ENCODE measurements around the gene DMKN. TPM values are rescaled to one million over a fixed set of nuclear protein-coding genes. Genes with fewer than 3 reads are reported as not detected.
"Not testable (repeated sequence)": the region's sequence is repeated elsewhere in the genome, so short reads cannot be mapped to it uniquely, and the experiment has no call there.

Gene DMKN
- total and polyA plus RNA-seq, 12 donors: 2.0 to 32.2 (median 8.0) TPM

DNA sequence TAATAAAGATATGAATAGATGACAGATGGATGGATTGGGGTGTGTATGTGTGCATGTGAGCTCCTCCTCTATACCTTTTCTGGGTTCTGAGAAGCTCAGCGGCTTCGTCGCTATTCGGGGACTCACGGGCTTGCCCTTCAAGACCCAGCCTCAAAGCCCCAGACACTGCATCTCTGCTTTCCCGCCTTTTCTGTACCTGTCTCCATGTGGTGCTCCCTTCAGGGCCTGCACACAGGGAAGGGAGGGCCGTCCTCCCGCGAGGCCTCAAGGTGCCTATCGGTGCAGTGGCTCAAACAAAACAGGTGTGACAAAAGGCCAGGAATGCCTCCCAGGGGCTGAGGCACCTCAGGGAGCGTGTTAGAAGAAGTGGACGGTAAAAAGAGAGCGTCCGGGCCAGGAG is 39.3 kb downstream of the DMKN start:
- TF ChIP-seq, protein P1, sequence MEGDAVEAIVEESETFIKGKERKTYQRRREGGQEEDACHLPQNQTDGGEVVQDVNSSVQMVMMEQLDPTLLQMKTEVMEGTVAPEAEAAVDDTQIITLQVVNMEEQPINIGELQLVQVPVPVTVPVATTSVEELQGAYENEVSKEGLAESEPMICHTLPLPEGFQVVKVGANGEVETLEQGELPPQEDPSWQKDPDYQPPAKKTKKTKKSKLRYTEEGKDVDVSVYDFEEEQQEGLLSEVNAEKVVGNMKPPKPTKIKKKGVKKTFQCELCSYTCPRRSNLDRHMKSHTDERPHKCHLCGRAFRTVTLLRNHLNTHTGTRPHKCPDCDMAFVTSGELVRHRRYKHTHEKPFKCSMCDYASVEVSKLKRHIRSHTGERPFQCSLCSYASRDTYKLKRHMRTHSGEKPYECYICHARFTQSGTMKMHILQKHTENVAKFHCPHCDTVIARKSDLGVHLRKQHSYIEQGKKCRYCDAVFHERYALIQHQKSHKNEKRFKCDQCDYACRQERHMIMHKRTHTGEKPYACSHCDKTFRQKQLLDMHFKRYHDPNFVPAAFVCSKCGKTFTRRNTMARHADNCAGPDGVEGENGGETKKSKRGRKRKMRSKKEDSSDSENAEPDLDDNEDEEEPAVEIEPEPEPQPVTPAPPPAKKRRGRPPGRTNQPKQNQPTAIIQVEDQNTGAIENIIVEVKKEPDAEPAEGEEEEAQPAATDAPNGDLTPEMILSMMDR (IDR thresholded peaks at IDR 0.05): no peak
- Histone ChIP-seq H3K4me1 (no peaks in the 10 kb centered on the region), H3K27me3 (no peaks in the 10 kb centered on the region), H3K9me3 (no peaks in the 10 kb centered on the region), H3K36me3 (no peaks in the 10 kb centered on the region), H3K4me3 (no peak overlapping the region), H3K27ac (no peak overlapping the region)
- intact Hi-C loops (cut with DNase I): loop anchor here in 2 of 10 donors (5.0 kb wide), 2 partner anchors 52 to 122 kb away; no protein-coding TSS in a partner anchor
- no peak for DNase-seq
- ATAC-seq: no peak
- 93 to 96% methylated on average over 14 of the region's 14 CpGs for WGBS, 2 donors

DNA sequence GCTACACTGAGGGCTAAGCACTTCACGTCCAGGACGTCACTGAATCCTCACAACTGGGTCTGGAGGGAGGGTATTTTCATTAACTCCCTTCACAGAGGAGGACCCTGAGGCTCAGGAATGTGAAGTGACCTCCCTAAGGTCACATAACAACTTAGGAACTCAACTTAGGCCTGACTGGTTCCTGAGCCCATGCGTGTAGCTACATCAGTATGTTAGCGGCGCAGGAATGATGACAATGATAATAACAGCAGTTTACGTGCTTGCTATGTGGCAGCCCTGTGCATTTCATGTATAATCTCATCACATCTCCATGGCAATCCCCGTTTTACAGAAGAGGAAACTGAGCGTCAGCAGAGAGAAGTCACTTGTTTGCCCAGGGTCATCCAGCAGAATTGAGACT is 41.5 kb downstream of the DMKN start:
- 86 to 91% methylated on average over 8 of the region's 8 CpGs for WGBS, 2 donors
- Histone ChIP-seq H3K27me3 (no peaks in the 10 kb centered on the region), H3K27ac (no peak overlapping the region), H3K9me3 (no peaks in the 10 kb centered on the region), H3K4me1 (peaks cover 0 to 8% (median 0%) of the 10 kb centered on the region in 9 donors), H3K36me3 (no peaks in the 10 kb centered on the region), H3K4me3 (no peak overlapping the region)
- DNase-seq (no peak), ATAC-seq (no peak)
- TF ChIP-seq, protein P1 (IDR thresholded peaks at IDR 0.05): no peak
- intact Hi-C loops (cut with DNase I): loop anchor here in 3 of 10 donors (2.0 to 5.0 kb wide), 3 partner anchors 50 to 120 kb away; no protein-coding TSS in a partner anchor

DNA sequence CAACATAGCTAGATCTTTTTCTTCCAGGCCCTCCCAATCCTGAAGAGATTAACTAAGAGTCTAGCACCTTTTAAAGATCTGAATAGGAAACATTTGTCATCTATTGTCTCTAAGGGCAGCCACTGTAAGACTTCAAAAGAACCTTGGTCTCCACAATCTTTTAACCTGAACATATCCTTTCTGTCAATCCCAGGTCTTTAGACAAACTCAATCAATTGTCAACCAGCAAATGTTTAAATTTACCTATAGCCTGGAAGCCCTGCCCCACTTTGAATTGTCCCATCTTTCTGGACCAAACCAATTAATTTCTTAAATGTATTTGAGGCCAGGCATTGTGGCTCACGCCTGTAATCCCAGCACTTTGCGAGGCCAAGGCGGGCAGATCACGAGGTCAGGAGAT is 42.4 kb downstream of the DMKN start:
- not testable (repeated sequence) for H3K4me1 ChIP-seq, H3K4me3 ChIP-seq, DNase-seq, H3K27me3 ChIP-seq, H3K27ac ChIP-seq, H3K9me3 ChIP-seq, ATAC-seq, H3K36me3 ChIP-seq
- 96% methylated on average over 4 of the region's 4 CpGs for WGBS, 2 donors
- intact Hi-C loops (cut with DNase I): loop anchor here in 3 of 10 donors (2.0 to 5.0 kb wide), 3 partner anchors 49 to 119 kb away; no protein-coding TSS in a partner anchor

DNA sequence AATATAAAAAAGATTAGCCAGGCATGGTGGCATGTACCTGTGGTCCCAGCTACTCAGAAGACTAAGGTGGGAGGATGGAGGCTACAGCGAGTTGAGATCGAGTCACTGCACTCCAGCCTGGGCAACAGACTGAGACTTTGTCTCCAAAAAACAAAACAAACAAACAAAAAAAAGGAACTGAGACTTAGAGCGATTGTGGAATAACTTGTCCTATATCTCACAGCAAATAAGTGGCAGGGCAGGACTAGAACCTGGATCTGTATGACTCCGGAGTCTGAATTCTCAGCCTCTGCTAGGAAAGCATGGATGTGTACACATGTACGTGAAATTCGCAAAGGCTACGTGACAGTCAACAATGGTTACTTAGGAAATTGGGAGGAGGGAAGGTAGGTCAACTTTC is 43.3 kb downstream of the DMKN start:
- Histone ChIP-seq H3K4me1 (peaks cover 0 to 8% (median 0%) of the 10 kb centered on the region in 9 donors), H3K9me3 (no peaks in the 10 kb centered on the region), H3K4me3 (no peak overlapping the region), H3K36me3 (no peaks in the 10 kb centered on the region), H3K27ac (no peak overlapping the region), H3K27me3 (no peaks in the 10 kb centered on the region)
- WGBS, 2 donors: 91% methylated on average over 7 of the region's 7 CpGs
- ATAC-seq (no peak), DNase-seq (no peak)
- TF ChIP-seq, protein P1 (IDR thresholded peaks at IDR 0.05): no peak
- intact Hi-C loops (cut with DNase I): loop anchor here in 3 of 10 donors (2.0 to 5.0 kb wide), 3 partner anchors 48 to 118 kb away; no protein-coding TSS in a partner anchor

DNA sequence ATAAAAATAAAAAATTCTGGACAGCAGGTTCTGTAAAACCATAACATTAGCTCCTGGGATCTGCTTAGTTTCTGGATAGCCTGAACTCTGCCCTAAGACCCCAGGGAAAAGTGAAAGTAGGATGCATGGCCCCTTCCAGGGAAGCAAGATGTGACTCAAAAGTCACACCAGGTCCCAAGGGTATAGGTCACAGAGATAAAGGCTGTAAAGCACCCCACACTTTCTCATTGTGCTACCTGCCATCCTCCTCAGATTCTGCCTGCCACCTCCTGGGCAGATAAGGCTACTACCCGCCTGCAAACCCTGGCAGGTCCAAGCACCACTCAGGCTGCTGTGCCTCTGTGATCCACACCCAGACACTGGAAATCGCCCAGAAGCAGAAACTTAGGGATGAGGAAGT is 44.8 kb downstream of the DMKN start:
- Histone ChIP-seq H3K9me3 (no peaks in the 10 kb centered on the region), H3K27me3 (no peaks in the 10 kb centered on the region), H3K4me1 (peaks cover 0 to 11% (median 0%) of the 10 kb centered on the region in 9 donors), H3K4me3 (no peak overlapping the region), H3K27ac (no peak overlapping the region), H3K36me3 (no peaks in the 10 kb centered on the region)
- WGBS, 2 donors: 29 to 44% methylated on average over 2 of the region's 2 CpGs
- TF ChIP-seq, protein P1 (IDR thresholded peaks at IDR 0.05): peak; percentile 24 to 74 (median 64)
- intact Hi-C loops (cut with DNase I): loop anchor here in 7 of 10 donors (1.0 to 5.0 kb wide), 4 partner anchors 115 to 116 kb away; no protein-coding TSS in a partner anchor
- ATAC-seq: peak; percentile 74 to 95 (median 80)
- DNase-seq: peak; percentile 18 to 36

Data from heart right ventricle (tissue), 16 donors.